ENCODE results near the gene TECPR2.
A peak's percentile ranks its signal among the peaks of the same experiment; 100 is the strongest.

TECPR2 gene

DNA sequence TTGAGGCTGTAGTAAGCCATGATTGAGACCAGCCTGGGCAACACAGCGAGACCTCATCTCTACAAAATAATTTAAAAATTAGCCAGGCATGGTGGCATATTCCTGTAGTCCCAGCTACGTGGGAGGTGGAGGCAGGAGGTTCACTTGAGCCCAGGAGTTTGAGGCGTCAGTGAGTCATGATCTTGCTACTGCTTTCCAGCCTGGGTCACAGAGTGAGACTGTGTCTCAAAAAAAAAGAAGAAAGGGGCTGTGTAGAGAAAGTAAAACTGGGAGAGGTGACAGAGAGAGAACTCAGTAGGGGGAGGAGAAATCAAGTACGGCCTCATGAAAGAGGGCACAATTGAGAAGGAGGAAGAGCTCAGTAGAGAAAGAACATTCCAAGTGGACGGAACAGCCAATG lies 12.4 kb downstream of the TECPR2 start:
- DNase-seq, result no peak

- DNase-seq, result no peak
These were observed 15.0 kb downstream of the TECPR2 start for GRCh38 chr14:102377696-102378095.

- DNase-seq, result no peak
These were observed 16.1 kb downstream of the TECPR2 start for GRCh38 chr14:102378830-102379229.

DNA sequence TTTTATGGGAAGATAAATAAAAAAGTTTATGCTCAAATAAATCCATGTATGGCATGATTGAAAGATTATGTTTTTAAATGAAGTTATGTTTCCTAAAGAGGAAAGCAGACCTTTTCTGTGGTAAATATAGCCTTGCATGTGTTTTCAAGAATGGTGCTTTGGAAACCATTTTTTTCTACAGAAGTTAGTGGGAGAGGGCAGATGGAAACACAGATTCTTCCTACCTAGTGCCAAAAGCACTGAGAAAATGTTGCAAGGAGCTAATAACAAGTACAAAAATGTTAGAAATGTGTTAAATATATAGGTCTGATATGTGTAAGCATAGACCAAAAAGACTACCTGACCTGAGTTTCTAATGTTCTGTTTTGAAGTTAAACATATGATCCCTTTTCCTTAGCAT lies 24.3 kb downstream of the TECPR2 start:
- DNase-seq, result no peak

- DNase-seq, result no peak
These were observed 26.5 kb downstream of the TECPR2 start for GRCh38 chr14:102389246-102389645.

- peak; percentile 41 for DNase-seq
These were observed 27.5 kb downstream of the TECPR2 start for GRCh38 chr14:102390064-102390855.

GRCh38 chr14:102392506-102392905 lies 29.8 kb downstream of the TECPR2 start:
- no peak for DNase-seq

GRCh38 chr14:102394717-102395375 lies 32.1 kb downstream of the TECPR2 start:
- DNase-seq, result no peak

GRCh38 chr14:102396521-102396920 lies 33.8 kb downstream of the TECPR2 start:
- peak; percentile 68 for DNase-seq

GRCh38 chr14:102403028-102403427 lies 40.3 kb downstream of the TECPR2 start:
- DNase-seq, result no peak

DNA sequence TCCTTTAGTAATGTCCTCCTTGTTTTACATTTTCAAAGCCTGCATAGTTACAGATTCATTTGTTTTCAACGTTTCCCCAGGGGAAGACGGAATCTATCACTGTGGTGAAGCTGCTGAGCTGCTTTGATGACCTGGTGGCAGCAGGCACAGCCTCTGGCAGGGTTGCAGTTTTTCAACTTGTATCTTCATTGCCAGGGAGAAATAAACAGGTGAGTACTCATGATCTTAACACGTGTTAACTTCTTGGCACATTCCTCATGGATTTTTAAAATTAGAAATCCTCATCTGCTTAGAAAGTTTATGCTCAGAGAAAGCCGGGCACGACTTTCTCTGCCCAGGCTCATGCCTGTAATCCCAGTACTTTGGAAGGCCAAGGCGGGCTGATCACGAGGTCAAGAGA lies 44.5 kb downstream of the TECPR2 start:
- no peak for DNase-seq

DNA sequence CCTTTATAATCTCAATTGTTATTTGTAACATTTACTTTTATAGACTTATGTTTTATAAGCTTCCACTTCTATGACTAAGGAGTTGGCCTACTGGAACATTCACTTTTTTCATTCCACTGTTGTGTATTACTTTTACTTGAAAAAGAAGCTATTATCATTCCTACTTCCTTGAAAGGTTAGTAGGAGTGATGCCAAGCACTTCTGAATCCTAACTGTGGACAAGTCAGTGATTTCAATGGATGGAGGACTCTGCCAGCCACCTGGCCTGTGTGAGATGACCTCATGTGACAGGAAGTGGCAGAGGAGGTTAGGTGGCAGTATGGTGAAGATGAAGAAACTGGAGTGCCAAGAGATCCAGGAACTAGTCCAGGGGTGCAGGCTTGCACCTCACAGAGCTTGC lies 46.0 kb downstream of the TECPR2 start:
- no peak for DNase-seq

DNA sequence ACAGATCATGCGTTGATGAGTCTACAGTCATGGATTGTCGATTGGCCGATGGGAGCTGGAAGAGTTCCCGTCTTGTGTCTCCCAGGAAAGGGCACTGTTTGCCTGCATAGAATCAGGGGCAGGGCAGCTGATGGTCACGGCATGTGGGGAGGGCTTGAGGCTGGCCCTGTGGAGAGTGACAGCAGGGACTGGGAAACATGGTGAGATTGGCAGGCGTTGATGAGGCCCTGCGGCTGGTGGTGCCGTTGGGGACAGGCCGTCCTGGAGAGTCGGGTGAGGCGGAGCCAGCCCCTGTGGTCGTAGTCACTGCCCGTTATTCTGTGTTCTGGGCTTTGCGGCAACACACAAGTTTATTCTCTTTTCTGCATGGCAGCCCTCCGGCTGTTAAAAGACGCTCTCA lies 52.9 kb downstream of the TECPR2 start:
- no peak for DNase-seq

DNA sequence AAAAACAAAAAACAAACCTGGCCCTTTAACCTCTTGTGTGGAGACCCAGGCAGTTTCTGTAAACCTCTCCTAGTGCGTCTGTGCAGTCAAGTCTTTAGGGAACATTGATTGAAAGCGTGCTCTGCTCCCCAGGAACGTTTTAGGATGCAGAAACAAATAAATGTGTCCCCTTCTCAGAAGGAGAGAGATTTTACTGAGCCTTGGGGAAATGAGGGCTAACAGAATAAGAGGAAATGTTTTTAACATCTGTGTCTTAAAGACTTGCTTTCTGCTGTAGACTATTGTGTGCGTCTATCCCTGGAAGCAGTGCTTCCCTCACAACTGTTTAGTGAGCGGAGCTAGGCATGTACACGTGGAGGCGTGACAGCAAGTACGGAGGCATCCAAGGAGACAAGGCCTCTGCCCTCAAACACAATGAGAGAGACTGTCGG lies 54.3 kb downstream of the TECPR2 start:
- no peak for DNase-seq

- DNase-seq, result no peak
These were observed 54.9 kb downstream of the TECPR2 start for GRCh38 chr14:102417646-102418045.

DNA sequence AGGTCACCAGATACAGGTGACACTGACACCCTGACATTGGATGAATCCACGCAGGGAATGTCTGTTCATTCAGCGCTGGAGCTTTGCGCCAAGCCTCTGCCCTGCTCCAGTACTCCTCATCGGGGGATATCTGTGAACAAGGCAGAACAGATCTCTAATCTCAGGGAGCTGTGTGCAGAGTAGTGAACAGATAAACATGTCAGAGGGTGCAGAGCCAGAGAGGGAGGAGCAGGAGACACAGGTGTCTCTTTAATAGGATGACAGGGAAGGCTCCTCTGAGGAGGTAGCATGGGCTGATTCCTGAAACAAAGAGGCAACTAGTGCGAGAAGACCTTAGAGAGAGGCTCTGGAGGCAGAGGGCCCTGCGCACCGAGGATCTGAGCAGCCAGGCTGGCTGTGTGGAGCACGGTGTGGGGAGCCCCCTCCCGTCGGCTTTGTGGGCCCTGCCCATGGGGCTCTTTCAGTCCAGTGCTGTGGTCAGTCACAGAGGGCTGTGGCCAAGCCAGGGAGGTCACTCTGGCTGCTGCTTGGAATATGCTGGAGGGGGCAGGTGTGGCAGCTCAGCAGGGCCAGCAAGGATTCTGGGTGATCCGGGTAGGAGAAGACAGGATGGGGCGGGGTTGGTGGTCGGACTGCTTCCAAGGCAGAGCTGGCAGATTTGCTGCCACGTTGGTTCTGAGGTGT lies 55.6 kb downstream of the TECPR2 start:
- no peak for DNase-seq

- DNase-seq, result no peak
These were observed 56.1 kb downstream of the TECPR2 start for GRCh38 chr14:102418853-102419240.

DNA sequence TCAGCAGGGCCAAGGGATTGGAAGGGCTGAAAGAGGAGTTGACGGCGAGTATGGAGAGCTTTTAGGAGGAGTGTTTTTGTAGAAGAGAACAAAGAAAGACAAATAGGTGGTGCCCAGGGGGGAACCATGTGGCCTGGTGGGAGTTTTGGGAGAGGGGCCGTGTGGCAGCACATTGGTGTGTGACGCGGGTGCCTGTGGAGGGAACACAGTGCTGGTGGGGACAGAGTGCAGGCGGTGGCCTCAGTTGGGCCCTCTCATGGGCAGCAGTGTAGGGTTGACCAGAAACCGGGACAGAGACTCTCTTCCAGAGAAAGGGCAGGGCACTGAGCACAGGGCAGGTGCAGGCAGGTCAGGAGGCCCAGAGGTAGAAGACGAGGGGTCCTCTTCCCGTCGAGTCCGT lies 56.5 kb downstream of the TECPR2 start:
- DNase-seq, result no peak

GRCh38 chr14:102419716-102420115 lies 57.0 kb downstream of the TECPR2 start:
- DNase-seq, result no peak

GRCh38 chr14:102421411-102422057 lies 58.8 kb downstream of the TECPR2 start:
- DNase-seq, result no peak

DNA sequence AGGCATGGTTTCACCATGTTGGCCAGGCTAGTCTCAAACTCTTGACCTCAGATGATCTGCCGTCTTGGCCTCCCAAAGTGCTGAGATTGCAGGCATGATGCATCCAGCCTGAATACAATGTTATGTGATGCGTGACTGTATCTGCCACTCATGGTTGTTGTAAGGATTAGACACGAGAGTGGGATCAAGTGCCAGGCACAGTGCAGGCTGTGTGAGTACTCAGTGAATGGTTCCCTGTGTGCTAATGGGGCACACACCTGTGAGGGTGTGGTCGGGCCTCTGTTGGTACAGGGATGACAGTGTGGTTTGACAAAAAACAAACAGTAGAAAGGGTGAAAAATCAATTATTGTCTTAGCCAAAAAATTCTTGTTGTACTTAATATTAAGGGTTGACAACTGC lies 61.8 kb downstream of the TECPR2 start:
- DNase-seq, result no peak

GRCh38 chr14:102424923-102425322 lies 62.2 kb downstream of the TECPR2 start:
- DNase-seq, result no peak

- no peak for DNase-seq
These were observed 64.1 kb downstream of the TECPR2 start for GRCh38 chr14:102426796-102427195.

Measured in fibroblast of skin of scalp (primary cell).